GM23248 (cell line): ENCODE data around the gene JARID2. TPM values are rescaled to one million over a fixed set of nuclear protein-coding genes. Genes with fewer than 3 reads are reported as not detected.

Experiments used
- DNase-seq: peaks from one replicate; pipeline ENCODE4 v3.0.0-alpha.2; 2015
- H2AFZ ChIP-seq: fragments of 200-600 bp; sonication (generic); 2 replicates; pipeline ENCODE4 v1.6.1; 2016; ENCODE audit warnings: antibody characterized with exemption
- H3F3A ChIP-seq: fragments of 200-600 bp; sonication (generic); 2 replicates; pipeline ENCODE4 v1.6.1; 2016; ENCODE audit warnings: mild to moderate bottlenecking, antibody characterized with exemption, mixed run types; ENCODE audit not compliant: insufficient read depth
- H3K27ac ChIP-seq: fragments of 200-600 bp; sonication (generic); 2 replicates; pipeline ENCODE4 v1.5.1; 2016; ENCODE audit warnings: mild to moderate bottlenecking
- H3K27me3 ChIP-seq: fragments of 200-600 bp; sonication (generic); replicated peaks from 2 replicates; pipeline ENCODE4 v1.6.1; 2016; ENCODE audit warnings: mild to moderate bottlenecking; ENCODE audit not compliant: insufficient read depth
- H3K36me3 ChIP-seq: fragments of 200-600 bp; sonication (generic); 2 replicates; pipeline ENCODE4 v1.6.1; 2016; ENCODE audit warnings: low read depth, mild to moderate bottlenecking
- H3K4me1 ChIP-seq: fragments of 200-600 bp; sonication (generic); 2 replicates; pipeline ENCODE4 v1.6.1; 2016; ENCODE audit warnings: mild to moderate bottlenecking; ENCODE audit not compliant: insufficient read depth
- H3K4me2 ChIP-seq: fragments of 200-600 bp; sonication (generic); one replicate; pipeline ENCODE4 v1.6.1; 2016; ENCODE audit warnings: mild to moderate bottlenecking; ENCODE audit not compliant: unreplicated experiment
- H3K4me3 ChIP-seq: fragments of 200-600 bp; sonication (generic); 2 replicates; pipeline ENCODE4 v1.5.1; 2016; ENCODE audit warnings: mild to moderate bottlenecking
- H3K79me2 ChIP-seq: fragments of 200-600 bp; sonication (generic); 2 replicates; pipeline ENCODE4 v1.6.1; 2016; ENCODE audit warnings: mild to moderate bottlenecking; ENCODE audit not compliant: insufficient read depth
- H3K9ac ChIP-seq: fragments of 200-600 bp; sonication (generic); 2 replicates; pipeline ENCODE4 v1.6.1; 2016; ENCODE audit warnings: mild to moderate bottlenecking
- H3K9me2 ChIP-seq: fragments of 200-600 bp; sonication (generic); 2 replicates; pipeline ENCODE4 v1.6.1; 2016; ENCODE audit warnings: mixed run types, mild to moderate bottlenecking, moderate library complexity; ENCODE audit not compliant: insufficient read depth
- H3K9me3 ChIP-seq: fragments of 200-600 bp; sonication (generic); one replicate; pipeline ENCODE4 v1.6.1; 2017; ENCODE audit warnings: low read depth
- H4K20me1 ChIP-seq: fragments of 200-600 bp; sonication (generic); 2 replicates; pipeline ENCODE4 v1.6.0; 2016; ENCODE audit not compliant: insufficient read depth
- EZH2 ChIP-seq: fragments of 200-600 bp; sonication (generic); IDR thresholded peaks from 2 replicates; pipeline ENCODE4 v1.6.1; 2018; ENCODE audit warnings: antibody characterized with exemption, mild to moderate bottlenecking; ENCODE audit not compliant: insufficient read depth, poor library complexity, severe bottlenecking
- EZH2phosphoT487 ChIP-seq: fragments of 200-600 bp; sonication (generic); IDR thresholded peaks from 2 replicates; pipeline ENCODE4 v1.6.1; 2018; ENCODE audit warnings: antibody characterized with exemption, moderate library complexity, mild to moderate bottlenecking, low read depth; ENCODE audit not compliant: insufficient read depth
- WGBS, 2 experiments: methylation state at CpG; one replicate each; pipeline ENCODE4 v1.1.6; 2015 to 2017; ENCODE audit warnings: low lambda C conversion rate in 2 of 2, low coverage in 1 of 2; ENCODE audit errors: missing lambda C conversion rate in 2 of 2; 5-methylcytosine and 5-hydroxymethylcytosine counted together
- in situ Hi-C: fragments of 300-500 bp; cut with MboI; formaldehyde crosslinking; loops from 2 replicates; pipeline ENCODE4 v1.15.0; 2020
- polyA plus RNA-seq: library from polyadenylated mRNA; unstranded; fragments of >200 nt; fragmentation: Nextera tagmentation; extraction: Ambion mirVana; gene quantifications from 2 replicates; pipeline ENCODE4 v1.2.1, GENCODE V29; 2016
- total RNA-seq: library from RNA; depleted of rRNA; stranded (reverse); fragments of >200 nt; shearing (Covaris generic); gene quantifications from 2 replicates; pipeline ENCODE4 v1.2.3, GENCODE V29; 2014

The JARID2 gene
- total and polyA plus RNA-seq, 2 experiments from 2014 or later = 3.9 to 9.3 TPM

GRCh38 chr6:15485936-15486335 lies 240.1 kb downstream of the JARID2 start:
- DNase-seq = no peak
- Histone ChIP-seq H3K4me3 (no peak overlapping the region), H3K9me3 (no peaks in the 10 kb centered on the region), H4K20me1 (peaks cover 4% of the 10 kb centered on the region; the same call in 1 of the 2 replicates), H3K4me2 (no peak overlapping the region), H3K9ac (no peak overlapping the region), H3K27ac (no peak overlapping the region), H2AFZ (no peak overlapping the region), H3K9me2 (no peaks in the 10 kb centered on the region), H3K79me2 (peaks cover 94% of the 10 kb centered on the region), H3K4me1 (peaks cover 9% of the 10 kb centered on the region), H3K36me3 (0 out of 2 replicates have a peak, but pooled peaks cover 4% of the 10 kb centered on the region), H3K27me3 (no peaks in the 10 kb centered on the region), H3F3A (peaks cover 17% of the 10 kb centered on the region)
- WGBS, 2 experiments = 96 to 100% methylated on average over 2 of the region's 2 CpGs
- in situ Hi-C loops = no loop called here
- TF ChIP-seq EZH2phosphoT487 = no peak
- no peak for TF ChIP-seq EZH2

GRCh38 chr6:15487262-15487661 lies 241.4 kb downstream of the JARID2 start:
- Histone ChIP-seq H3K27me3 (no peaks in the 10 kb centered on the region), H4K20me1 (peaks cover 4% of the 10 kb centered on the region; the same call in 1 of the 2 replicates), H3K27ac (no peak overlapping the region), H3K4me3 (no peak overlapping the region), H2AFZ (no peak overlapping the region), H3K4me2 (no peak overlapping the region), H3K9me2 (no peaks in the 10 kb centered on the region), H3K4me1 (peaks cover 13% of the 10 kb centered on the region), H3K36me3 (0 out of 2 replicates have a peak, but pooled peaks cover 4% of the 10 kb centered on the region), H3K9me3 (no peaks in the 10 kb centered on the region), H3F3A (peaks cover 15% of the 10 kb centered on the region), H3K9ac (no peak overlapping the region), H3K79me2 (peaks cover 88% of the 10 kb centered on the region)
- 96 to 99% methylated on average over 11 to 13 of the region's 13 CpGs for WGBS, 2 experiments
- TF ChIP-seq EZH2phosphoT487 = no peak
- TF ChIP-seq EZH2 = no peak
- DNase-seq = no peak
- in situ Hi-C loops = no loop called here

GRCh38 chr6:15489261-15489962 lies 243.5 kb downstream of the JARID2 start:
- 97 to 98% methylated on average over 14 of the region's 14 CpGs for WGBS, 2 experiments
- no peak for DNase-seq
- Histone ChIP-seq H3K4me3 (no peak overlapping the region), H3K9me3 (no peaks in the 10 kb centered on the region), H3K27me3 (no peaks in the 10 kb centered on the region), H3K36me3 (0 out of 2 replicates have a peak, but pooled peaks cover 4% of the 10 kb centered on the region), H3K79me2 (peaks cover 82% of the 10 kb centered on the region), H3K9ac (no peak overlapping the region), H3K4me1 (peaks cover 13% of the 10 kb centered on the region), H3K27ac (no peak overlapping the region), H4K20me1 (no peaks in the 10 kb centered on the region), H3F3A (peaks cover 15% of the 10 kb centered on the region), H2AFZ (no peak overlapping the region), H3K9me2 (no peaks in the 10 kb centered on the region), H3K4me2 (no peak overlapping the region)
- in situ Hi-C loops = no loop called here
- TF ChIP-seq EZH2phosphoT487 (no peak), EZH2 (no peak)

GRCh38 chr6:15490242-15491100 lies 244.6 kb downstream of the JARID2 start:
- peaks cover 13% of the 10 kb centered on the region for H3K4me1 ChIP-seq
- H3K27me3 ChIP-seq = no peaks in the 10 kb centered on the region
- peak overlapping the region; percentile 31; the same call in 1 of the 2 replicates for H3K9ac ChIP-seq
- no peak overlapping the region for H3K4me2 ChIP-seq
- no peak for TF ChIP-seq EZH2
- TF ChIP-seq EZH2phosphoT487 = no peak
- peaks cover 15% of the 10 kb centered on the region for H3F3A ChIP-seq
- no peak overlapping the region for H2AFZ ChIP-seq
- in situ Hi-C loops = loop anchor here (10.0 kb wide), 1 partner anchor 1276 kb away; no protein-coding TSS in a partner anchor
- 0 out of 2 replicates have a peak, but pooled peaks cover 4% of the 10 kb centered on the region for H3K36me3 ChIP-seq
- no peak overlapping the region for H3K4me3 ChIP-seq
- no peaks in the 10 kb centered on the region for H3K9me2 ChIP-seq
- H3K9me3 ChIP-seq = no peaks in the 10 kb centered on the region
- DNase-seq = no peak
- WGBS, 2 experiments = 84 to 88% methylated on average over 11 of the region's 11 CpGs
- 0 out of 2 replicates have a peak overlapping the region, but pooled peaks have one; percentile 18 for H3K27ac ChIP-seq
- no peaks in the 10 kb centered on the region for H4K20me1 ChIP-seq
- H3K79me2 ChIP-seq = peaks cover 82% of the 10 kb centered on the region
